ENCODE data around the gene NTM.

Gene NTM

DNA sequence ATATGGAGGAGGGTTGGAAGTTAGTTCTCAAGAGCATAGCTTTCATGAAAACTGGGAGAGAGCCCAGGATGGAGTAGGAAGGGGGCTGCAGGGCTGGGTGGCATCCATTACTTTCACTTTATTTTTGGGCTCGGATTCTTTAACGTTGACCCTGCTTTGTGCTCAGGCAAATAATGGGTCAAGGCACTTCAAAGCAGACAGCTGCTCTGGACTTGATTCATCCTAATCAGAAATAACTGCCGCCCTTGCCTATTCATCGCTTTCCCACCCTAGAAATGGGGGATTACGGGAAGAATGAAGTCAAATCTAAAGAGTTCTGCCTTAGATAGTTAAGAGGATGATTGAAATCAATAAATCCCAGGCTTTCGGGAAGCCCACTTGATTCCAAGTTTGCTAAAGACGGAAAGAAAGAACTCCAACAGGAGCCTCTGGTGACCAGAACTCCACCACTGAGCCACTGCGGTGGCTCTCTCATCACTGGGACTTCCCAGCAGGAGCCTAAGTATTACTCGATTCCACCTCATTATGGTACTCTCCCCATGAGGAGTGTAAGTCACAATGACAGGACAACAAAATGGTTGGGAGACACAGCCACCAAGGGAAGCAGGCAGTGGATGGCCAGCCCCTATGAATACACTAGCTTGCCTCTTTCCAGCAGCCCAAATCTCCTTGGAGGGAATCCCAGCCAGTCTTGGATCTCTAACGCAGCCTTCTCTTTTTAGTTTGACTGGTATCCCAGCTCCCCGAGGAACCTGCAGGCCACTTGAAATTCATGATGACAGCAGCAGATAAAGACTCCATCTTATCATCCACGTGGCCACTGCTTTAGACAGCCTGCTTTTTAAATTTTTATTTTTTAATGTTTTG is 815.5 kb downstream of the NTM start:
- no peak for DNase-seq

DNA sequence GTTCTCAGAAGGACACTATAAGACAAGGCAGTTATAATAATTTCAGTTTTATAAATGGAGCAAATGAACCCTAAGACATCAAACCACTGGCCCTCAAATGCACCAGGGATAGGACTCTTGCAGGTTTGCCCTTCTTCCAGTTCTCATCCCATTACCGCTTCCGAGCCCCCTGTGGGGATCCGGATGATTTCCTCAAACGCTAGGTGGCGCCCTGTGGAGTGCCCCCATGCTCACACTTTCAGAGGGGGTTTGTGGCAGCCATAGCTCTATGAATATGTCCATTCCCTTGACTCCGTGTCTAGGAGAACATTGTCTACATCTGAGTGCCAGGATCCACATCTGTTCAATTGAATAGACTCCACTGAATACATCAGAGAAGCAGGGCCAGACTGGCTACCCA is 816.3 kb downstream of the NTM start:
- no peak for DNase-seq

DNA sequence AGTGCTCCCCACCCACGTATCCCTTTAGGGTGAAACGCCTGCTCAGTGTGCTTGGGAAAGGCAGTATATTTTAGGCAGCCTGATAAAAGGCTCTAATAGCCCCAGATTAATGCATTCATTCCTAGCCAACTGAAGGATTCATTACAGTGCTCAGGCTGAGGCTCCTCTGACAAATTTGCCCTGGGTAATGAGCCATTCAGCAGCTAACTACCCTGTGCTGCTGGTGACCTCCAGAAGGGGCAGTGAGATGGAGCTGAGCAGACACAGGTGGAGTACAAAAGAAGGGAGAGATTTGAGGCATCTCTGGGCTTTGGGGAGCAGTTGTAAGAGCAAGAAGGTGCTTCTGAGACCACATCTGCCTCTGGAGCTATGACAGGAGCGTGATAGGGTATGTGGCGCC is 817.0 kb downstream of the NTM start:
- no peak for DNase-seq

DNA sequence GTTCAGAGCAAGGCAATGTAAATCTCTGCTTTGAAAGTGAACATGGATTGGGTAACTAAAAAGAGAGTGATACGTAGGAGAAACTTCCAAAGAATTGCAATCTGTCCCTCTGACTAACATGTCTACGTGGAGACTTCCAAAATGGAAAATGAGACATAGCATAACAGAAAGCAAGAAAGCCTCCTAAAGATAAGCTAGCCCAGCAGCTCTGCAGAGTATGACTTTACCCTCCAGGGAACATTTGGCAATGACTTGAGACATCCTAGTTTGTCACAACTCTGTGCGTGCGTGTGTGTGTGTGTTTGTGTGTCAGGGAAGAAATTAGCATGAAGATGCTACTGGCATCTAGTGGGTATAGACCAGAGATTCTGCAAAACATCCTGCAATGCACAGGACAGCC is 817.4 kb downstream of the NTM start:
- DNase-seq, result peak; percentile 75

DNA sequence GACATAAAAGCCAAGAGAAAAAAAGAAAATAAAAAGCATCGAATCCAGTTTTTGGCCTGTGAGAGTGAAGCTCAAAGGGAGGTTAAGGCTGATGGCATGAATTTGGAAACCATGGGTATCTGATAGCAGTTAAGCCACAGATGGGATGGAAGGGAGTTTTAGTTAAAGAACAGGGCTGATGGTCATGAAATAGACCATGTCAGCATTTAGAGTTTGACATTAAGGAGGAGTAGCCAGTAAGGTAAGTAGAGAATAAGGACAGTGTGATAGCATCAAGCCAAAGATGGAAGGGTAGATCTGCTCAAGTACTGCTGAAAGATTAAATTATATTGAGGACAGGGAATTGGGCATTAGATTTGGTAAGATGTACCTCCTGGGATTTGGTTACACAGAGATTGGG is 826.5 kb downstream of the NTM start:
- no peak for DNase-seq

DNA sequence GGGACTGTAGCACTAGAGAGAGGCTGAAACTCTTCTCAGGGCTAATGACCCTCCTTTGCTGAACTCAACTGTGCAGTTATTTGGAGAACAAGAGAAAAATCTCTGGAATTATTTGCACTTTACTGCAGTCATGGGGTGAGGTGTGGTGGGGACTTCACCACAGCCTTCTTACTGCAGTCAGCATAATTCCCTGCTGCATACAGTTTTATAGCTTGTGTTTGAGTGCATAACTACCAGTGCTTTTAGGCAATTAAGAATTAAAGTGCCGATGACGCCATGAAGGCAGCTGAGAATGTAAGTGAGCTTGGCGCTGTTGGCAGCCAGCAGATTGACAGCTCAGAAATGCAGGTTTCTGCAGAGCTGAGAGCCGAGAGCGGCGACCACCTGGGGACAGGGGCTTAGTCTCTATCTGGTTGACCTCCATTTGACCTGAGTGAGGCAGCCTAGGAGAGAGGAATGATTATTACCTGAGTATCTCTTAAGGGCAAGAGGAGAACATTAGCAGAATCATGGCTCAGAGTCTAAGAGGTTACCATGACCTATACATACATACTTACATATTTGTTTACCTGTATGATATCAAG is 830.0 kb downstream of the NTM start:
- DNase-seq, result no peak

DNA sequence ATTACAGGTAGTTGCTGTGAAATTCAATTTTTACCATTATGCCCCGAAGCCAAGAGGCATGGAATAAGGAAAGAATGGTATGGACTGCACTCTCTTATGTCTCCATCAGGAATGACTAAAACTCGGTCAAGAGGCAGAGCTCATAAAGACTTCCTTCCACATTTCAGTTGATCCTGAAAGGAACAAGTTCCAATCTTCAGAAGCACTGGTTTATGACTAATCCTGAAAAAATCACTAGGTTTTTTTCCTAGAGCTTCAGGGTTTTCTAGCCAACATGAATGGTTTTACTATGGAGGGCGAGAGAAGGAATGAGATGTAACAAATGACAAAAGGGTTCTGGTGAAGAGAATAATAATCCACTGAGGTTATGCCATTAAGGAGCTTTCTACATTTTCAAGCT is 832.2 kb downstream of the NTM start:
- peak; percentile 61 for DNase-seq

DNA sequence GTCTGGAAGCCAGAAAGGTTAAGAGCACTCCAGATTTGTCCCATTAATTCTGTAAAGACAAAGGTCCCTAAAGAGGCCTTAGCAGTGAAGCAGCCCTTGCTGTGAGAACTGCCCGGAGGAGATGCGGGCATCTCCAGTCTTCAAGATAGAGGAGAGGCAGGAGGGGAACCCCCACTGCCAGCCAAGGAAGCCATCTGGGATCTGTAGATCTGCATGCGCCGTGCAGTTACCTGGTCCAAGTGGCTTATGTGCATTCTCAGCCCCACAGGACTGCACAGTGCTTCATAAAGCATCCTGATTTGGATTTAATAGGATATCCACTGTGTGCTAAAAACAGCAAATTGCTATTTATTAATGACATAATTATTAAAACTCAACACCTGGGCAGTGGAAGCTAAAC is 834.6 kb downstream of the NTM start:
- DNase-seq, result no peak

DNA sequence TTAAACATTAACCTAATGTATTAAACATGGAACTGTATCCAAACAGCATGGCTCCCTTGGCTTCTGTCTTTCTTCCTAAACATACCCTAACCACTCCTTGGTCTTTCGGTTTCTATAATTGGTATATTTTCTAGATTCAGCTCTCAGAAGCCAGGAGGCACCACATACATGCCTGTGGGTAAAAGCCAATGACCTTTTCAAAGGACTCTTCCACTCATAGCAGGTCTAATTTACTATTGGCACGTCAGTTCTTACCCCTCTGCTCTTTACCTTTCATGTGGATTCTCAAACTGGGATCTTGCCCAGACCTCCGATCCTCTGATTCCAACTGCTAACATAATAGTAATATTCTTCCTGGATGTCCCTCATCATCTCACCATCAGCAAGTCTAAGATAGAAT is 835.1 kb downstream of the NTM start:
- no peak for DNase-seq

DNA sequence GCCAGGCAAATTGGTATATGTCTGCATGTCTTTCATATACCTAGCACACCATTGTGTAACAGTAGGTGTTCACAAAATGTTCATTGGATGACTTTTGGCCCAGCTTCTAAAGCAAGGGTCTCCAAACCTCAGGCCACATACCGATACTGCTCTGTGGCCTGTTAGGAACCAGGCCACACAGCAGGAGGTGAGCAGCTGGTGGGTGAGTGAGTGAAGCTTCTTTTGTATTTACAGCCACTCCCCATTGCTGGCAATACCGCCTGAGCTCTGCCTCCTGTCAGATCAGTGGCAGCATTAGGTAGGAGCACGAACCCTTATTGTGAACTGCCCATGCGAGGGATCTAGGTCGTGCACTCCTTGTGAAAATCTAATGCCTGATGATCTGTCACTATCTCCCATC is 836.6 kb downstream of the NTM start:
- no peak for DNase-seq

DNA sequence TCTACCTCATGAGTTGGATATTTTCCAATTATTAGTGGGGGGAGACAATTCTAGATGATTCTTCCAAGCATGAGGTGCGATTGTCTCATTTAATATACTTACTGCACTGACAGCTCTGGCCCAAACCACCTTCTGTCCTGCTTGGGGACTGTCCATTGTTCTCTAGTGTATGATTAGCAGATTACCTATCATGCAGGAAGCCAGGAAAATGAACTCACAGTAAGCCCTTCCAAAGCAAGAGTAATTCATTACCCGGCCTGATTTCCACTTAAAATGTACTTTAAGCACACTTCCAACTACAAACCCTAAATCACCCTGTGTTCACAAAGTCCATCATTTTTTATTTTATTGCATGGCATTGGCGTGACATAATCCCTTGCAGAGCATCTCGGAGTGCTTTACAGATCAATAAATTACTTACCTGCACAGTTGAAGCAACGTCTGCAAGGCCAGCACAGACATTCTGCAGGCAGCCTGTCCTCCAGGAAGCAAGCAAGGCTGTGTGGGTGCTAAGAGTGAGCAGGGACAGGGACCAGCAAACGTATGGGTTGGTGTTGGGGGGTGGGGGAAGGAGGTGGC is 838.2 kb downstream of the NTM start:
- DNase-seq, result no peak

DNA sequence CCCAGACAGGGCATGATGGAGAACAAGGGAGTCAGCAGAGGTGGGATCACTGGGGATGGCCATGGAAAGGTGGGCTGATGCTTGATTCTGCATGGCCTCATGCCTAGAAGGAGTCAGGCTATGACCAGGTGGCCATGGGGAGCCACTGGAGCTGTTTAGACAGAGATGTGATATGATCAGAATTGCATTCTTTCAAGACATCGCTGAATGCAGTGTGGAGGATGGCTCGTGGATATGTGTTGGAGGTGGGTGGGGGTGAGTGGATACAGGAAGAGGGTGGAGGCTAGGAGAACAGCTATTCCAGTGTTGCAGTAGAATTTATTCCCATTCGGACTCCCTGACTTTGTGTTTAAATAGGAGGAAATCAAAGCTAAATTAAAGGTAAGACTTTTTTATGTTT is 841.1 kb downstream of the NTM start:
- DNase-seq, result no peak

DNA sequence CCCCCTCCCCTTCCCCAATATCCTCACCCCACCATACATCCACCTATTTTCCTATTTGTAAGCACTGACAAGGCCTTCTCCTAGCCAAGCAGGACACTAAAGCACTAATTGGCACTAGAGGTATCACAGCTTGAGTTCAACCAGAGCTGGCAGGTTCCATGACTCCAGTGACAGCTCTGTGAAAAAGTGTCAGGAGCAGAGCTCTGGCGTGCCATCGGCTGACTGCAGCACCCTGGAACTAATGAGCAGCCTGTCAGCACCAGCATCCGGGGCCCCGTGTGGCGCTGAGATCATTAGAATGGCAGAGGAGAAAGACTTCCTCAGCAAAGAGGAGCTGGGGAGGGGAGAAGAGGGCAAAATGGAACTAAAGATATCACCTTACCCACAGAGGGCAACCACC is 847.4 kb downstream of the NTM start:
- DNase-seq, result no peak

DNA sequence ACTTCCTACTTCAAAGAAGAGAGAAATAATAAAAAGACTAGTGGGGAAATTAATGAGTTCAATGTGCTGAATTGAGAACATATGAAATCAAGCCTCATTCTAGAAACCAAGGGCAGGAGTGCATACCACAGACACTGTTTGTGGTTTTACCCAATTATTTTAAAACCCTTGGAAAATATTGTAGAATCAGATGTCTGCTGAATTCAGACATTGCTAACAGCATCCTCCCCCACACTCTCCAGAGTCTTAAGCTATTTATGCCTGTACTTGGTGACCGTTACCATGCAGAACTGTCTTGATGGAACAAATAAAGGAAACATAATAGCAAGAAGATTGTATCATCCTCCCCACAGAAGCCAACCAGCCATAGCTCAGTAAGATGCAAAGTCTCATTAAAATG is 850.1 kb downstream of the NTM start:
- DNase-seq, result peak; percentile 96

DNA sequence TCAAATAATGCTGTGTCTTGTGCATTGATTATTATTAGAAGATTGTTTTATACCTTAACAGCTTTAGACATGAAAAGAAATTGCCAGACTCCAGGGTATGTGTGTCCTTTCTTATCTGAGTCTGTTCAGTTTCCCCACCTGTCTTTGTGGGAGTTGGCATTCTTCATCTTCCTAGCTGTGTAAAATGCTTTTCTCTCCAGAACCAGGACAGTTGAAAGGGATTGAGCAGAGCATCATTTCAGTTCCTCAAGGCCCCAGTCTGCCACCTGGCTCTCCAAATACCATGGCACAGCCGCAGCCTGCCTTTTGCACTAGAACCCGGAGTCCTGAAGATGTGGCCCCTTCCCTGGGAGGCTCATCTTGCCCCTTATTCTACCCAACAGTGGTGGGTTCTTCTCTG is 851.9 kb downstream of the NTM start:
- no peak for DNase-seq

DNA sequence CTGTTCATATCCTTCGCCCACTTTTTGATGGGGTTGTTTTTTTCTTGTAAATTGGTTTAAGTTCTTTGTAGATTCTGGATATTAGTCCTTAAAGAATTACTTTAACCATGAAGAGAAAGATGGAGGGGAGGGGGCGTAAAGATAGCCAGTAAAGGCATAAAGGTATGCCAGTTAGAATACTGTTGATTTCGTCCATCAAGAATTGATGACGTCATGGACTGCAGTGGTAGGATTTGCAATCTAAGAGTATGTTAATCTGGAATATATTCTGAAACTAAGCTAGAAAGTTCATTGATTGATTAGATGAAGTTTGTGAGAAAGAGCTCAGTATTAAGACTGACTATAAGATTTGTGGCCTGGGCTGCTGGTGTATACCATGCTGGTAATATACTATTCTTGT is 856.1 kb downstream of the NTM start:
- DNase-seq, result no peak

DNA sequence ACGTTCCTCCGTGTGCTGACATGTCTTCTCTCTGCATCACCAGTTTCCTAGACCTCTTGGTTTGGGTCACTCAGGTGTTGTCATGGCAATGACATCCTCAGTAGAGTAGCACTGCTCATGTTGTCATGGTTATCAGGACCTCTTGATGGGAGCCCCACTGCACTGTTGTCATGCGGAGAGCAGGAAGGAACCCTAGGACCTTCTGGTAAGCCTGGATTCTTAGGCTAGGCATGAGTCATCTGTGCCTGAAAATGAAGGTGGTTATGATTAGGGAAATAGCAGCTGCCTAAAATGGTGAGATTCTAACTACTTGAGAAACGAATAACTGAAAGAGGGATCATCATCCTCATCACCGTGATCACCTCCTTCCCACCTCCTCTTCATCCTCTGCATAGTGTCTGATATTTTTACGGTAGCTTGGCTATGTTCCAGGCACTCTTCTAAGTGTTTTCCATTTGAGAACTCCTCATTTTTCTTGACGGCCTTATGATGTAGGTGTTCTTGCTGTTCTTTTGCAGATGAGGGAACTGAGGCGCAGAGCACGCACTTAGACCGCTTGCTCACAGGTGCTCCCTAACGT is 858.4 kb downstream of the NTM start:
- DNase-seq, result peak; percentile 20

DNA sequence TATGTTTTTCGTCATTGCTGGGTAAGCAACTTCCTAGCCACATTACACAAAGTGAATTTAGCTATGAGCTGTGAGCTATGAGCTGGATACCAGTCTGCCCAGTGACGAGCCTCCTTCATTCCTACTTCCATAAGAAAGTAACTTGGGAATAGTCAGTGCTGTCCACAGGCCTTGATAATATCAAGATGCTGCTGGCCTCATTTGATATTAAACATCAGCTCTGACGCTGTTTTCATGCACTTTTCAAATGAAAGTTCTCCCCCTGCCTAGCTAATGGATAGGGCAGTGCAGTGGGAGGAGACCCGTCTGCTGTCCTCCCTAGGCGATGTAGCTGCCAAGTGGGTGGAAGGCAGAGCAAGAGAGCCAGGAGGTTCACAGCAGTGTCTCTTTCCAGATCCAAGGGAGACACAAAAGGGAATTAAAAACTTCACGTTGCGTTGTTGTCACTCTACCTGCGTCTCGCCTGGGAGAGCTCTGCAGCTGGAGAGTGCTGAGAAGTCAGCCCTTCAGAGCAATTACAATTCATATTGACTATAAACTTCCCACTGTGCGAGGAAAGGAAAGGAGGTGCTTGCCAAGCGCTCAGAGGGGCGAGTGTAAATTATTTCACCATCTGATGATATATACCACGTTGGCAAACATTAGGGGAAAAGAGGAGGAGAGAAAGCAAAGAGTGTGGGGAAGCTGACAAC is 861.4 kb downstream of the NTM start:
- no peak for DNase-seq

DNA sequence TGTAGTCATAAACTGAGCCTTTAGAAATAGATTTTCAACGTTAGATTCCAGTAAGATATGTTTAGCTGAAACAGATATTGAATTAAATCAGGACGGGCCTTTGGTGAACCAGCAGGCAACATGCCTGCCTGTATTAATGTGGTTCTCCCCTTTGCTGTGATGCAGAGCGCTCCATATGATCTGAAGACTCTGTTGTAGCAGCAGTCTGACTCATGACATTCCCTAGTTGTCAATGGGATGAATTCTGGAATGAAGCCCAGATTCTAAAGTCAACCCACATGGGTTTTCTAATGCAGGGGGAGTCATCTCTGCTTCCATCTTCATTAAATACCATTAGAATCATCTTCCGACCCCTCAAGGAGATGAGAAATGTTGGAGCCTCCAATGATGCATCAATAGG is 864.5 kb downstream of the NTM start:
- peak; percentile 95 for DNase-seq

DNA sequence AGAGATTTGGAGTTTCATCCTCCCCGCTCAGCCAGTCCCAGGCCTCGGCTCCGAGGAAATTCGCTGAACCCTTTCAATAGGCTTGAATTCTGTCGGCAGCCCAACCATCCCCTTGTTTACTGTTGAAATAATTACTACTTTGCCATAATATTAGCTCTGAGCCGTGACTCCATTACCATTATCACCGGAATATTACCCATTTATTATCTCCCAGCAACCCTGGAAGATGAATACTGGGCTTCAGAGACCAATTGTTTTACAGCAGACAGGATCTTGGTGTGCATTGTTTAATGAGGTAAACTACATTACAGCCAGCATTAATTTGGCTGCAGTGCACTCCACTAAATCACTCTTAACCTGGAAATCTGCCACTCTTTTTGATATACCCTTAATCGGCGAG is 867.4 kb downstream of the NTM start:
- no peak for DNase-seq

DNA sequence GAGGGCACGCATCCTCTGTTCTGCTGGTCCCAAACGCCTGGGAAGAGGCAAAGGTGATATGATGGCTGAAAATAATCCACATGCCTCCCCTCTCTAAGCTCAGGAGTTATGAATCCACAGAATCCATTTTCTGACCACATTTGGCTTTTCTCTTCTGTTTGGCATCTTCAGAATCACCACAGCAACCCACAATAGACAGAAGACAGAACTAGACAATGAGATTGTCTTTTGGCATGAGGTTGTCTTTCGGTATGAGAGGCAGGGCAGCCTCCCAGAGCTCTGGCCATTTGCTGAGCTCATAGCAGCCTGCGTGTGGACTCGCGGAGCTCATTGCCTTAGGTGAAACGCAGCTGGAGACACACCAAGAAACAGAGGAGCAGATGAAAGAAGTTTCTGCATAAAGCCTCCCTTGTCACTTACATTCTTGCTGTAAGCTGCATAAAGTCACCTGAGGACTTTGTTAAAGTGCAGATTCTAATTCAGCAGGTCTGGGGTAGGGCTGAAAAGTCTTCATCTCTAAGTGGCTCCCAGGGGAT is 868.0 kb downstream of the NTM start:
- DNase-seq, result no peak

DNA sequence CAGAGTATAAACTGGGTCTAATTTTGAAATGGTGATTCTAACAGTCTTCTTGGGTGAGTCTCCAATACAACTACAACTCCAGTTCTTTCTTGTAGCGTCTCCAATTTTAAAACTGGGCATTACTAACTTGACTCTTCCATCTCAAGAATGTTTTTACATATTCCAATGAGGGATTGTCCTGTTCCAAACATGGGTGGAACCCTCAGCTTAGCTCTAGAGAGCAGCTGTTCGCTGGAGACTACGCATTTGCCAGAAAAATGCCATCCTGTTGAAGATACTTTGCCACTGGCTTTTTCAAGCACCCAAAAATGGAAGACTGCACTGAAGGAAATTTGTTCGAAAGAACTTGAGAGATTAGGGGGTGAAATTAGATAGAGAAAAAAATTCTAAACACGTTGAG is 870.0 kb downstream of the NTM start:
- no peak for DNase-seq

DNA sequence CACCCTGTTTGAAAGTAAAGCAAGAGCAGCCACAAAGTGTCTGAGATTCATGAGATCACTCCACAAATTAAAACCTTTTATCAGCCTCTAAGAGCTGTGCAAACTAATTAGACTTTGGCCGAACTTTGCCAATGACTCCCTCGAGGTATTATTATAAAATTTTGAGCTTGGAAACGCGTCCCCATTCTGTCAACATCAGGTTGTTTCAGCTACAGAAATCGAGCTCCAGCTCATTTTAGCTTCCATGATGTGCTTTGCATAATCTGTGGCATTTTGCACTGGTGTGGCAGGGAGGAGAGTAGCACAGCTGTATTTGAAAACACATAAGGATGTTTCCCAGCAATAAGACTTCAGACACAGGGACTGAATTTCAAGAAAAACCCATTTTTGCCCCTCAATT is 872.2 kb downstream of the NTM start:
- no peak for DNase-seq
